Measurements from ENCODE around the gene CCDC57.

- TF ChIP-seq CTCF (IDR thresholded peaks at IDR 0.05) (no peak), POLR2A (IDR thresholded peaks at IDR 0.05) (no peak)
Observed at GRCh38 chr17:82108496-82108945, 104.1 kb downstream of the CCDC57 start.

Data from thyroid gland (tissue), 4 donors.